HepG2 (cell line): ENCODE measurements around the gene STAT5A. TPM values are rescaled to one million over a fixed set of nuclear protein-coding genes. Genes with fewer than 3 reads are reported as not detected.
A peak's percentile ranks its signal among the peaks of the same experiment; 100 is the strongest.
"Not testable (repeated sequence)": the region's sequence is repeated elsewhere in the genome, so short reads cannot be mapped to it uniquely, and the experiment has no call there.

Source experiments
- ATAC-seq: fragments of 200-7000 bp; cut with Tn5 transposase; 3 replicates; pipeline ENCODE4 v1.9.1; 2020; ENCODE audit warnings: mild to moderate bottlenecking, moderate library complexity
- BruUV-seq: library from RNA; stranded (reverse); fragments of 400-500 nt; replicated peaks from 2 replicates; lab custom pipeline; 2021; lab: Mats Ljungman, UMichigan
- CTCF ChIA-PET: fragments of 300-600 bp; formaldehyde crosslinking; extraction: SDS; loops from one replicate; lab custom pipeline; 2021; ENCODE audit warnings: low total read pairs, inconsistent platforms, low intra/inter-chr PET ratio; lab: Yijun Ruan, JAX
- POLR2A ChIA-PET: fragments of 350-600 bp; sonication (Branson Sonifier 250); formaldehyde crosslinking; loops from one replicate; lab custom pipeline; 2020; ENCODE audit warnings: antibody characterized with exemption, inconsistent platforms; lab: Yijun Ruan, JAX
- DNase-seq: peaks from one replicate; pipeline ENCODE4 v3.0.0-alpha.2; 2015; ENCODE audit warnings: low spot score
- FAIRE-seq: peaks from 3 replicates; lab custom pipeline; 2011; peaks lifted over from hg19 to GRCh38; lab: Jason Lieb, UNC
- H2AFZ ChIP-seq: one replicate; pipeline ENCODE4 v1.6.1; 2011; ENCODE audit warnings: low read length, inconsistent platforms
- H3K27ac ChIP-seq: fragments of 300-600 bp; 3 replicates; pipeline ENCODE4 v1.8.0; 2011; ENCODE audit warnings: mixed run types, mild to moderate bottlenecking, mixed read lengths, low read length, inconsistent platforms; ENCODE audit not compliant: insufficient read depth; ENCODE audit errors: extremely low read length
- H3K27me3 ChIP-seq, 2 experiments: fragments of 200-600 bp in 1 of 2; 2 replicates in 1 of 2; 3 replicates in 1 of 2; pipeline versions ENCODE4 v1.6.0 to v1.8.0; 2011; ENCODE audit warnings: low read length in 2 of 2, mild to moderate bottlenecking in 2 of 2, moderate library complexity in 2 of 2, inconsistent platforms in 1 of 2; ENCODE audit not compliant: insufficient read depth in 2 of 2, control insufficient read depth in 1 of 2
- H3K36me3 ChIP-seq, 2 experiments: fragments of 200-600 bp in 1 of 2; replicated peaks in 1 of 2; 2 replicates in 1 of 2; 3 replicates in 1 of 2; pipeline versions ENCODE4 v1.5.1 to v1.8.0; 2011; ENCODE audit warnings: low read length in 2 of 2, inconsistent platforms in 1 of 2; ENCODE audit not compliant: insufficient read depth in 2 of 2, control insufficient read depth in 1 of 2
- H3K4me1 ChIP-seq: 2 replicates; pipeline ENCODE4 v1.5.1; 2012; ENCODE audit warnings: low read length, inconsistent platforms; ENCODE audit not compliant: insufficient read depth
- H3K4me2 ChIP-seq: 2 replicates; pipeline ENCODE4 v1.6.0; 2011; ENCODE audit warnings: low read depth, low read length, inconsistent platforms
- H3K4me3 ChIP-seq, 3 experiments: fragments of 200-600 bp in 1 of 3; sonication (generic), shearing (Covaris generic) in 1 of 3; replicated peaks in 1 of 3; 2 replicates each; pipeline ENCODE4 v1.5.1; 2011 to 2016; ENCODE audit warnings: low read length in 3 of 3, inconsistent platforms in 2 of 3, low read depth in 2 of 3, mild to moderate bottlenecking in 2 of 3, control low read depth in 1 of 3, mixed read lengths in 1 of 3; ENCODE audit not compliant: insufficient read depth in 1 of 3
- H3K79me2 ChIP-seq: one replicate; pipeline ENCODE4 v1.6.1; 2011; ENCODE audit warnings: low read length, inconsistent platforms; ENCODE audit not compliant: insufficient read depth
- H3K9ac ChIP-seq: 2 replicates; pipeline ENCODE4 v1.6.0; 2011; ENCODE audit warnings: mild to moderate bottlenecking, low read depth, low read length, inconsistent platforms; ENCODE audit not compliant: insufficient read depth
- H3K9me3 ChIP-seq: 2 replicates; pipeline ENCODE4 v1.5.1; 2012; ENCODE audit warnings: mild to moderate bottlenecking, low read length
- H4K20me1 ChIP-seq: 2 replicates; pipeline ENCODE4 v1.6.0; 2011; ENCODE audit warnings: inconsistent platforms, mild to moderate bottlenecking, low read length, moderate library complexity; ENCODE audit not compliant: insufficient read depth
- KAT7 ChIP-seq: IDR thresholded peaks from 2 replicates; pipeline ENCODE4 v1.6.1; 2018; ENCODE audit warnings: borderline replicate concordance, missing compliant biosample characterization
- KAT8 ChIP-seq: IDR thresholded peaks from 2 replicates; pipeline ENCODE4 v1.6.1; 2016; ENCODE audit warnings: missing genetic modification reagents, missing compliant biosample characterization
- RXRA ChIP-seq: sonication (generic); formaldehyde crosslinking; IDR thresholded peaks from 2 replicates; pipeline ENCODE4 v1.5.1; 2020; ENCODE audit warnings: missing genetic modification reagents
- TCF7L2 ChIP-seq: IDR thresholded peaks from 2 replicates; pipeline ENCODE4 v1.6.1; 2011; ENCODE audit warnings: mild to moderate bottlenecking, low read depth, low read length, moderate library complexity
- TP53 ChIP-seq: sonication (generic); formaldehyde crosslinking; conservative IDR thresholded peaks from 2 replicates; pipeline ENCODE4 v1.4.0; 2020; ENCODE audit warnings: missing genetic modification reagents
- ZNF263 ChIP-seq: sonication (generic); formaldehyde crosslinking; IDR thresholded peaks from 2 replicates; pipeline ENCODE4 v1.4.0; 2020; ENCODE audit warnings: missing genetic modification reagents
- ZSCAN29 ChIP-seq: sonication (generic); formaldehyde crosslinking; conservative IDR thresholded peaks from 2 replicates; pipeline ENCODE4 v1.4.0; 2020; ENCODE audit warnings: mild to moderate bottlenecking, missing genetic modification reagents
- WGBS: methylation state at CpG from one replicate; pipeline ENCODE4 v1.1.6; 2017; ENCODE audit warnings: low lambda C conversion rate; 5-methylcytosine and 5-hydroxymethylcytosine counted together
- in situ Hi-C: cut with HindIII; loops from 2 replicates; pipeline ENCODE4 v1.10.0; 2017; ENCODE audit warnings: low pct_unique_long_range_greater_than_20kb; ENCODE audit not compliant: extremely low pct_ligation_motif_present
- intact Hi-C: fragments of 100-400 bp; cut with micrococcal nuclease; formaldehyde crosslinking; loops from one replicate; pipeline ENCODE4 v1.10.0; 2022; ENCODE audit not compliant: unreplicated experiment
- polyA plus RNA-seq, 8 experiments: library from polyadenylated mRNA; depleted of rRNA in 3 of 8; stranded (reverse) in 7 of 8; unstranded in 1 of 8; fragments of >200 nt; fragmentation: Illumina TruSeq in 4 of 8; extraction: Trizol in 4 of 8; gene quantifications; 2 replicates each; pipeline versions ENCODE4 v1.2.1 to v1.2.3, GENCODE V29; 2011 to 2016; ENCODE audit warnings: low read depth in 4 of 8, missing spikeins in 1 of 8, mixed read lengths in 1 of 8; ENCODE audit not compliant: insufficient read depth in 1 of 8
- total RNA-seq, 5 experiments: library from RNA; depleted of rRNA; stranded (reverse); fragments of >200 nt; fragmentation: Illumina TruSeq; extraction: Trizol; gene quantifications; 2 replicates each; pipeline ENCODE4 v1.2.3, GENCODE V29; 2016; ENCODE audit warnings: low read depth in 1 of 5

Gene STAT5A
- total and polyA plus RNA-seq, 2 of the 13 experiments (the other 11 are each of a cell fraction or from before 2014, with no cell fraction given), result 1.4 to 4.1 TPM

- intact Hi-C loops (no loop called here), in situ Hi-C loops (no loop called here)
- no peaks in the 10 kb centered on the region for H4K20me1 ChIP-seq
- no peaks in the 10 kb centered on the region for H3K9me3 ChIP-seq
- no peaks in the 10 kb centered on the region for H3K79me2 ChIP-seq
- H3K27ac ChIP-seq, result no peak overlapping the region
- ChIA-PET POLR2A (interaction anchor here (1.7 kb wide), 1 partner anchor 16 kb away, joined by 8 read pairs; no protein-coding TSS in a partner anchor), CTCF (no interaction called here)
- no peak overlapping the region for H3K4me3 ChIP-seq
- no peak for ATAC-seq
- TF ChIP-seq RXRA, result no peak
- TF ChIP-seq KAT8, result no peak
- no peak for TF ChIP-seq ZSCAN29 (CRISPR knock-in tag)
- no peak for TF ChIP-seq TP53 (CRISPR knock-in tag)
- no peak for TF ChIP-seq TCF7L2
- TF ChIP-seq ZNF263 (CRISPR knock-in tag), result peak; percentile 88
- TF ChIP-seq KAT7 (CRISPR knock-in tag), result no peak
- no peak for FAIRE-seq
- BruUV-seq, result no TSS peak
- no peak overlapping the region for H3K9ac ChIP-seq
- H3K27me3 ChIP-seq, result no peaks in the 10 kb centered on the region
- H3K4me1 ChIP-seq, result peaks cover 10% of the 10 kb centered on the region
- no peak overlapping the region for H2AFZ ChIP-seq
- H3K4me2 ChIP-seq, result no peak overlapping the region
- WGBS, result 70% methylated on average over 3 of the region's 3 CpGs
- no peaks in the 10 kb centered on the region for H3K36me3 ChIP-seq
- no peak for DNase-seq
These were observed 7.7 kb downstream of the STAT5A start for GRCh38 chr17:42296012-42296411.

GRCh38 chr17:42297775-42298174, 9.5 kb downstream of the STAT5A start:
- CTCF ChIA-PET, H3K27me3 ChIP-seq, H3K27ac ChIP-seq, in situ Hi-C loops, FAIRE-seq, H2AFZ ChIP-seq, H3K9ac ChIP-seq, POLR2A ChIA-PET, ATAC-seq, H3K79me2 ChIP-seq, BruUV-seq, H3K36me3 ChIP-seq, H3K4me3 ChIP-seq, H3K9me3 ChIP-seq, intact Hi-C loops, H4K20me1 ChIP-seq, DNase-seq, H3K4me2 ChIP-seq: not testable (repeated sequence)
- 75% methylated on average over 9 of the region's 10 CpGs for WGBS
- peaks cover 10% of the 10 kb centered on the region for H3K4me1 ChIP-seq

DNA sequence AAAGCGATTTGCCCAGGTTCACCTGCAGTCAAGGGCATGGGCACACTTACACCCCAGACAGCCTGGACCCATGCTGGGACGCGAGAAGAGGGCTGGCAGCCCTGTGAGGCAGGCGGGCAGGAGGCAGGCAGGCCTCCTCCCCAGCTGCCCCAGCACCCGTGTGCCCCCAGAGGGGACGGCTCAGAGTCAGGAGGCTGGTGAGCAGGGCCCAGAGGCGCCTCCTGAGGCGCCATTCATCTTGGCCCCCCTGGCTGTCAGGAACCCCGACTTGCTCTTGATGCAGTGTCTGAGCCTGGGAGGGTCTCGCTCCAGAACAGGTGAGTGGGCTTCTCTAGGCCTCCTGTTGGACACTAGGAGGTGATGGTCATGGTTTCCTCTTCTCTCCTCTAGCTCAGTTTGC, 11.1 kb downstream of the STAT5A start:
- in situ Hi-C loops, result not testable (repeated sequence)
- no CpG with 5 or more reads among the region's 10 CpGs for whole genome bisulfite sequencing

DNA sequence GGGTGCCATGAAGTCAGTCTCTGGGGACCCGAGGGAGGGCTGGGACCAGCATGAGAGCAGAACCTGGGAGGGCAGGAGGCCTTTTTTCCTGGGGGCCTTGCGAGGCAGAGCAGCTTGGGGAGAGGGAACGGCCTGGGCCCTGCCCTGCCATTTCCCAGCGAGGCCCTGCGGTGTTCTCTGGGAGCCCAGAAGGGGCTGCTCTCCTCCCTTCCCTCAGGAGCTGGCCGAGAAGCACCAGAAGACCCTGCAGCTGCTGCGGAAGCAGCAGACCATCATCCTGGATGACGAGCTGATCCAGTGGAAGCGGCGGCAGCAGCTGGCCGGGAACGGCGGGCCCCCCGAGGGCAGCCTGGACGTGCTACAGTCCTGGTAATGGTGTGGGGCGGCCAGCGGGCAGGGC, 11.6 kb downstream of the STAT5A start:
- H2AFZ ChIP-seq, H3K36me3 ChIP-seq, DNase-seq, H3K4me2 ChIP-seq, H3K27ac ChIP-seq, H3K4me3 ChIP-seq, H3K79me2 ChIP-seq, CTCF ChIA-PET, H3K9me3 ChIP-seq, intact Hi-C loops, in situ Hi-C loops, H3K9ac ChIP-seq, H3K27me3 ChIP-seq, ATAC-seq, FAIRE-seq, H4K20me1 ChIP-seq, BruUV-seq: not testable (repeated sequence)
- POLR2A ChIA-PET, result interaction anchor here (0.7 kb wide), 1 partner anchor 12 kb away, joined by 4 read pairs; no protein-coding TSS in a partner anchor
- WGBS, result no CpG with 5 or more reads among the region's 17 CpGs
- peaks cover 24% of the 10 kb centered on the region for H3K4me1 ChIP-seq

More for the DNA sequence above, 11.1 kb downstream of the STAT5A start:
- H3K4me1 ChIP-seq, result peaks cover 24% of the 10 kb centered on the region
- FAIRE-seq, H3K4me3 ChIP-seq, DNase-seq, H3K9ac ChIP-seq, POLR2A ChIA-PET, H3K36me3 ChIP-seq, H4K20me1 ChIP-seq, H3K4me2 ChIP-seq, CTCF ChIA-PET, BruUV-seq, H3K27me3 ChIP-seq, H3K79me2 ChIP-seq, H2AFZ ChIP-seq, intact Hi-C loops, H3K27ac ChIP-seq, ATAC-seq, H3K9me3 ChIP-seq: not testable (repeated sequence)
